Fibroblast of skin of scalp (primary cell): ENCODE results near the gene BCAR1.

Experiments
- DNase-seq: peaks from one replicate; pipeline ENCODE4 v3.0.0-alpha.2; 2013

BCAR1 gene

GRCh38 chr16:75203667-75204409 lies 47.6 kb downstream of the BCAR1 start:
- DNase-seq: no peak

GRCh38 chr16:75203096-75203495 lies 48.3 kb downstream of the BCAR1 start:
- DNase-seq: no peak

- DNase-seq: no peak
Observed at GRCh38 chr16:75202069-75202590, 49.3 kb downstream of the BCAR1 start.

GRCh38 chr16:75198135-75198600 lies 53.3 kb downstream of the BCAR1 start:
- peak; percentile 24 for DNase-seq

- DNase-seq: no peak
Observed at GRCh38 chr16:75197522-75198134, 53.8 kb downstream of the BCAR1 start.

- no peak for DNase-seq
Observed at GRCh38 chr16:75196836-75197235, 54.6 kb downstream of the BCAR1 start.

- no peak for DNase-seq
Observed at GRCh38 chr16:75195811-75196790, 55.3 kb downstream of the BCAR1 start.

GRCh38 chr16:75193730-75194444 lies 57.5 kb downstream of the BCAR1 start:
- DNase-seq: no peak

GRCh38 chr16:75193265-75193650 lies 58.2 kb downstream of the BCAR1 start:
- no peak for DNase-seq

GRCh38 chr16:75192606-75193264 lies 58.7 kb downstream of the BCAR1 start:
- DNase-seq: no peak

- no peak for DNase-seq
Observed at GRCh38 chr16:75189638-75190245, 61.7 kb downstream of the BCAR1 start.

- no peak for DNase-seq
Observed at GRCh38 chr16:75188832-75189477, 62.5 kb downstream of the BCAR1 start.

GRCh38 chr16:75181630-75182029 lies 69.8 kb downstream of the BCAR1 start:
- no peak for DNase-seq

- no peak for DNase-seq
Observed at GRCh38 chr16:75179208-75179607, 72.2 kb downstream of the BCAR1 start.
